Vagina (tissue), 2 donors: ENCODE measurements around the gene FNDC3A. TPM values are rescaled to one million over a fixed set of nuclear protein-coding genes. Genes with fewer than 3 reads are reported as not detected.

Experiments
- DNase-seq, 2 donors: peaks; one replicate each; pipeline ENCODE4 v3.0.0-alpha.2; 2017; ENCODE audit errors: extremely low spot score in 2 of 2
- H3K27ac ChIP-seq: fragments of 200-600 bp; sonication (generic); one replicate; pipeline ENCODE4 v1.5.1; 2019
- H3K27me3 ChIP-seq: fragments of 200-600 bp; sonication (generic); one replicate; pipeline ENCODE4 v1.5.1; 2019
- H3K36me3 ChIP-seq, 2 donors: fragments of 200-600 bp; sonication (generic); one replicate each; pipeline ENCODE4 v1.5.1; 2017 to 2019
- H3K4me1 ChIP-seq: fragments of 200-600 bp; sonication (generic); one replicate; pipeline ENCODE4 v1.5.1; 2019
- H3K4me3 ChIP-seq, 2 donors: fragments of 200-600 bp; sonication (generic); 1 replicate in 1 of 2; 2 replicates in 1 of 2; pipeline ENCODE4 v1.5.1; 2016 to 2019
- H3K9me3 ChIP-seq: fragments of 200-600 bp; sonication (generic); one replicate; pipeline ENCODE4 v1.5.1; 2019
- CTCF ChIP-seq, 3 experiments: fragments of 450-650 bp in 2 of 3; fragments of 200-600 bp in 1 of 3; sonication (generic) in 1 of 3; IDR thresholded peaks; one replicate each; pipeline ENCODE4 v1.5.1; 2017 to 2019; ENCODE audit warnings: antibody characterized with exemption in 3 of 3, mild to moderate bottlenecking in 2 of 3, moderate library complexity in 2 of 3
- POLR2A ChIP-seq, 2 donors: fragments of 450-650 bp; IDR thresholded peaks; one replicate each; pipeline ENCODE4 v1.6.1; 2017; ENCODE audit warnings: antibody characterized with exemption in 2 of 2, mild to moderate bottlenecking in 2 of 2, moderate library complexity in 2 of 2
- POLR2AphosphoS5 ChIP-seq, 2 donors: sonication (generic); formaldehyde crosslinking; IDR thresholded peaks; one replicate each; pipeline ENCODE4 v1.9.0; 2017; ENCODE audit warnings: antibody characterized with exemption in 2 of 2, mild to moderate bottlenecking in 2 of 2, low read depth in 1 of 2; ENCODE audit not compliant: insufficient read depth in 1 of 2
- intact Hi-C: fragments of 100-400 bp; cut with DNase I; formaldehyde crosslinking; loops from one replicate; pipeline ENCODE4 v1.15.1; 2023
- total RNA-seq: library from RNA; depleted of rRNA; stranded (reverse); fragments of >200 nt; gene quantifications from one replicate; pipeline ENCODE4 v1.2.3, GENCODE V29; 2016

FNDC3A gene
- total RNA-seq, 1 donor from 2014 or later = 32.2 TPM

- no peaks in the 10 kb centered on the region for H3K27me3 ChIP-seq
- H3K4me3 ChIP-seq = no peak overlapping the region
- intact Hi-C loops = no loop called here
- no peaks in the 10 kb centered on the region for H3K4me1 ChIP-seq
- no peak overlapping the region for H3K27ac ChIP-seq
- no peak for DNase-seq
- no peaks in the 10 kb centered on the region for H3K9me3 ChIP-seq
- H3K36me3 ChIP-seq = no peaks in the 10 kb centered on the region
- TF ChIP-seq POLR2A (IDR thresholded peaks at IDR 0.05) (no peak), POLR2AphosphoS5 (IDR thresholded peaks at IDR 0.05; ENCODE audit: insufficient read depth in 1 of 2, low read depth in 1 of 2) (no peak), CTCF (IDR thresholded peaks at IDR 0.05) (no peak)
Observed at GRCh38 chr13:48962281-48962680, 13.4 kb upstream of the FNDC3A start.

- intact Hi-C loops = no loop called here
- DNase-seq = no peak
- Histone ChIP-seq H3K4me1 (no peaks in the 10 kb centered on the region), H3K4me3 (no peak overlapping the region), H3K36me3 (no peaks in the 10 kb centered on the region), H3K27ac (no peak overlapping the region), H3K27me3 (no peaks in the 10 kb centered on the region), H3K9me3 (no peaks in the 10 kb centered on the region)
- TF ChIP-seq CTCF (IDR thresholded peaks at IDR 0.05) (no peak), POLR2AphosphoS5 (IDR thresholded peaks at IDR 0.05; ENCODE audit: insufficient read depth in 1 of 2, low read depth in 1 of 2) (no peak), POLR2A (IDR thresholded peaks at IDR 0.05) (no peak)
Observed at GRCh38 chr13:48965736-48966135, 10.0 kb upstream of the FNDC3A start.

- Histone ChIP-seq H3K9me3 (no peaks in the 10 kb centered on the region), H3K27me3 (no peaks in the 10 kb centered on the region), H3K4me1 (peaks cover 5% of the 10 kb centered on the region), H3K36me3 (no peaks in the 10 kb centered on the region), H3K27ac (no peak overlapping the region), H3K4me3 (no peak overlapping the region)
- intact Hi-C loops = no loop called here
- DNase-seq = no peak
- no peak for TF ChIP-seq POLR2A (IDR thresholded peaks at IDR 0.05)
- TF ChIP-seq POLR2AphosphoS5 (IDR thresholded peaks at IDR 0.05; ENCODE audit: insufficient read depth in 1 of 2, low read depth in 1 of 2) = no peak
- no peak for TF ChIP-seq CTCF (IDR thresholded peaks at IDR 0.05)
Observed at GRCh38 chr13:48969685-48970084, 6.0 kb upstream of the FNDC3A start.

GRCh38 chr13:48973845-48974431 lies 1.8 kb upstream of the FNDC3A start:
- TF ChIP-seq POLR2AphosphoS5 (IDR thresholded peaks at IDR 0.05; ENCODE audit: insufficient read depth in 1 of 2, low read depth in 1 of 2) = no peak
- no peak for TF ChIP-seq CTCF (IDR thresholded peaks at IDR 0.05)
- TF ChIP-seq POLR2A (IDR thresholded peaks at IDR 0.05) = no peak
- Histone ChIP-seq H3K27ac (no peak overlapping the region), H3K4me3 (no peak overlapping the region), H3K27me3 (no peaks in the 10 kb centered on the region), H3K36me3 (no peaks in the 10 kb centered on the region), H3K9me3 (no peaks in the 10 kb centered on the region), H3K4me1 (peaks cover 31% of the 10 kb centered on the region)
- no peak for DNase-seq
- intact Hi-C loops = no loop called here

GRCh38 chr13:48975101-48975855 lies 434 bp upstream of the FNDC3A start:
- peak overlapping the region; percentile 99 for H3K27ac ChIP-seq
- DNase-seq = no peak
- peak in 1 of 2 donors; percentile 7 for TF ChIP-seq POLR2AphosphoS5 (IDR thresholded peaks at IDR 0.05; ENCODE audit: insufficient read depth in 1 of 2, low read depth in 1 of 2)
- TF ChIP-seq POLR2A (IDR thresholded peaks at IDR 0.05) = peak in 1 of 2 donors; percentile 55
- no peak for TF ChIP-seq CTCF (IDR thresholded peaks at IDR 0.05)
- intact Hi-C loops = no loop called here
- H3K4me1 ChIP-seq = peaks cover 44% of the 10 kb centered on the region
- H3K9me3 ChIP-seq = no peaks in the 10 kb centered on the region
- H3K4me3 ChIP-seq = peak overlapping the region; percentile 87 to 94
- no peaks in the 10 kb centered on the region for H3K36me3 ChIP-seq
- no peaks in the 10 kb centered on the region for H3K27me3 ChIP-seq
